Panc1 (cell line): ENCODE data around the gene FYN.
A peak's percentile ranks its signal among the peaks of the same experiment; 100 is the strongest.

ENCODE experiments used
- POLR2AphosphoS5 ChIP-seq: IDR thresholded peaks from 2 replicates; pipeline ENCODE4 v1.6.1; 2012; ENCODE audit warnings: mild to moderate bottlenecking, low read depth, low read length, moderate library complexity
- TCF7L2 ChIP-seq: IDR thresholded peaks from 2 replicates; pipeline ENCODE4 v1.6.1; 2011; ENCODE audit warnings: mild to moderate bottlenecking, low read depth, low read length, inconsistent platforms
- TF ChIP-seq, protein P1 (sequence below): fragments of 450-650 bp; IDR thresholded peaks from 2 replicates; pipeline ENCODE4 v1.5.1; 2017; ENCODE audit warnings: mild to moderate bottlenecking
- TF ChIP-seq, protein P2 (sequence below), 2 experiments: IDR thresholded peaks; 2 replicates each; pipeline ENCODE4 v1.6.1; 2011 to 2012; ENCODE audit warnings: low read depth in 2 of 2, control low read depth in 1 of 2, low read length in 1 of 2, mild to moderate bottlenecking in 1 of 2, moderate library complexity in 1 of 2; ENCODE audit not compliant: insufficient read depth in 1 of 2

DNA sequence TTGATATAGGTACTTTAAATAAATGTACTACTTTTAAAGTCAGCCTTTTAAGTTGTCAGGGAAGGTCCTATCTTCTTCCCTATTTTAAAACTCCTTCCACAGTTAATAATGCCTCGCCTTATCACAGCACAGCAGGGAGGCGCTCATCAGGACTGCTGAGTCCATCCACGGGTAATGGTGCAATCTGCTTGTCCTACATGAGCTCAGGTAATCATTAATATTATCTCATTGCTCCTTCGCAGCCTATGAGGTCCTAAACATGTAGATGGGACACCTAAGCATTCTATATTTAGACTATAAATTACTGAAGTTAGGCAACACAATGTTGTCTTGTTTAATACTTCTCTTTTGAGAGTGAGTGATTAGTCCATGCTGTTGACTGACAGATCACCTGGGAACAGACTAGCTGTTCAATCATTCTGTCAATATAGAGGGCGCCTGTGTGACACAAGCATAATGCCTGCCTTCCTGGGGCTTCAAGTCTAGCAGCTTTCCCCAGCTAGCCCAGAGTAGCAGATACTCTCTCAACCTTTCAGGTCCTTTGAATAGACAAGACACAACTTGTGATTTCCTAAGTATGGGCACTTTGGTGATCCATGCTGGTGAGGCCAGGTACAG, 91.0 kb downstream of the FYN start:
- TF ChIP-seq, protein P1, sequence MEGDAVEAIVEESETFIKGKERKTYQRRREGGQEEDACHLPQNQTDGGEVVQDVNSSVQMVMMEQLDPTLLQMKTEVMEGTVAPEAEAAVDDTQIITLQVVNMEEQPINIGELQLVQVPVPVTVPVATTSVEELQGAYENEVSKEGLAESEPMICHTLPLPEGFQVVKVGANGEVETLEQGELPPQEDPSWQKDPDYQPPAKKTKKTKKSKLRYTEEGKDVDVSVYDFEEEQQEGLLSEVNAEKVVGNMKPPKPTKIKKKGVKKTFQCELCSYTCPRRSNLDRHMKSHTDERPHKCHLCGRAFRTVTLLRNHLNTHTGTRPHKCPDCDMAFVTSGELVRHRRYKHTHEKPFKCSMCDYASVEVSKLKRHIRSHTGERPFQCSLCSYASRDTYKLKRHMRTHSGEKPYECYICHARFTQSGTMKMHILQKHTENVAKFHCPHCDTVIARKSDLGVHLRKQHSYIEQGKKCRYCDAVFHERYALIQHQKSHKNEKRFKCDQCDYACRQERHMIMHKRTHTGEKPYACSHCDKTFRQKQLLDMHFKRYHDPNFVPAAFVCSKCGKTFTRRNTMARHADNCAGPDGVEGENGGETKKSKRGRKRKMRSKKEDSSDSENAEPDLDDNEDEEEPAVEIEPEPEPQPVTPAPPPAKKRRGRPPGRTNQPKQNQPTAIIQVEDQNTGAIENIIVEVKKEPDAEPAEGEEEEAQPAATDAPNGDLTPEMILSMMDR: peak; percentile 7; the same call in 1 of the 2 replicates
- TF ChIP-seq, protein P2, sequence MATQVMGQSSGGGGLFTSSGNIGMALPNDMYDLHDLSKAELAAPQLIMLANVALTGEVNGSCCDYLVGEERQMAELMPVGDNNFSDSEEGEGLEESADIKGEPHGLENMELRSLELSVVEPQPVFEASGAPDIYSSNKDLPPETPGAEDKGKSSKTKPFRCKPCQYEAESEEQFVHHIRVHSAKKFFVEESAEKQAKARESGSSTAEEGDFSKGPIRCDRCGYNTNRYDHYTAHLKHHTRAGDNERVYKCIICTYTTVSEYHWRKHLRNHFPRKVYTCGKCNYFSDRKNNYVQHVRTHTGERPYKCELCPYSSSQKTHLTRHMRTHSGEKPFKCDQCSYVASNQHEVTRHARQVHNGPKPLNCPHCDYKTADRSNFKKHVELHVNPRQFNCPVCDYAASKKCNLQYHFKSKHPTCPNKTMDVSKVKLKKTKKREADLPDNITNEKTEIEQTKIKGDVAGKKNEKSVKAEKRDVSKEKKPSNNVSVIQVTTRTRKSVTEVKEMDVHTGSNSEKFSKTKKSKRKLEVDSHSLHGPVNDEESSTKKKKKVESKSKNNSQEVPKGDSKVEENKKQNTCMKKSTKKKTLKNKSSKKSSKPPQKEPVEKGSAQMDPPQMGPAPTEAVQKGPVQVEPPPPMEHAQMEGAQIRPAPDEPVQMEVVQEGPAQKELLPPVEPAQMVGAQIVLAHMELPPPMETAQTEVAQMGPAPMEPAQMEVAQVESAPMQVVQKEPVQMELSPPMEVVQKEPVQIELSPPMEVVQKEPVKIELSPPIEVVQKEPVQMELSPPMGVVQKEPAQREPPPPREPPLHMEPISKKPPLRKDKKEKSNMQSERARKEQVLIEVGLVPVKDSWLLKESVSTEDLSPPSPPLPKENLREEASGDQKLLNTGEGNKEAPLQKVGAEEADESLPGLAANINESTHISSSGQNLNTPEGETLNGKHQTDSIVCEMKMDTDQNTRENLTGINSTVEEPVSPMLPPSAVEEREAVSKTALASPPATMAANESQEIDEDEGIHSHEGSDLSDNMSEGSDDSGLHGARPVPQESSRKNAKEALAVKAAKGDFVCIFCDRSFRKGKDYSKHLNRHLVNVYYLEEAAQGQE (IDR thresholded peaks at IDR 0.05; ENCODE audit: insufficient read depth in 1 of 2, low read depth in 2 of 2, low read length in 1 of 2): no peak
- TF ChIP-seq POLR2AphosphoS5: no peak
- TF ChIP-seq TCF7L2: no peak
